ENCODE data around the gene GLRX. TPM values are rescaled to one million over a fixed set of nuclear protein-coding genes. Genes with fewer than 3 reads are reported as not detected.

Gene GLRX, protein sequence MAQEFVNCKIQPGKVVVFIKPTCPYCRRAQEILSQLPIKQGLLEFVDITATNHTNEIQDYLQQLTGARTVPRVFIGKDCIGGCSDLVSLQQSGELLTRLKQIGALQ
- total RNA-seq = 24.5 and 29.6 TPM in 2 replicates

DNA sequence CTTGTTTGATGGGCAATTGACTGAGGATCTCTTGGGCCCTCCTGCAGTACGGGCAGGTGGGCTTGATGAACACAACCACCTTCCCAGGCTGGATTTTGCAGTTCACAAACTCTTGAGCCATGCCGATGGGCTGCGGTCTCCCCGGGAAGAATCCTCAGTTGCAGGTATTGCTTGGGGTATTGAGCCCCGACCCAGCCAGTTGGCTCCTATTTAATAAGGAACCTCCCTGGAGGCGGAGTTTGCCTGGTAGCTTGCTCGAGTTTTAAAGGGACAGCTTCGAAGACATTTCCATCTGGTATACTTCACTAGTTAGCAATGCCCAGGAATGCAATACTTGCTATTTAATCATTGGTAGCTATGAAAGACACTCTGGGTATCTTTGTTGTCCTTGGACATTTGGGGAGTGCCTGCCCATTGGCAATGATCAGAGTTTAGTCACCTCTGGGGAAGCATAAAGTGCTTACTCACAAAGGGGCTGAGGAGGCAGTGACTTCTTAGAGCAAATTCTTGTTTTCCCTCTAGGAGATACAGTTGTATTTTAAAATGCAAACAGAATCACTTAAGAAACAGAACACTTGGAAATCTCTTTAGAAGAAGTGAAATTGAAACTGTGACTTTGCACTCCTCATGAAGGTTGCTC lies at the start of gene GLRX:
GLRX (minus strand) TSS at position 185 of the 640 bp plus-strand sequence; CDS start at position 121, 64 bp downstream.

Other genes starting within 250 kb of the GLRX start
- 0.06 and 0.13 TPM in 2 replicates for gene GPR150, start 202.6 kb downstream of the GLRX start, total RNA-seq
- 2.1 and 2.2 TPM in 2 replicates for gene RFESD, start 175.9 kb downstream of the GLRX start, total RNA-seq
- gene SPATA9, start 139.7 kb downstream of the GLRX start, total RNA-seq = 0.13 TPM in 1 of 2 replicates, not detected in the other
- 27.5 and 34.6 TPM in 2 replicates for gene RHOBTB3, start 91.4 kb downstream of the GLRX start, total RNA-seq
- 28.0 and 44.0 TPM in 2 replicates for gene ELL2, start 139.1 kb upstream of the GLRX start, total RNA-seq

All from aortic smooth muscle cell (primary cell).